Stimulated activated CD8-positive, alpha-beta memory T cell treated with anti-CD3 and anti-CD28 coated beads, Interleukin-12 subunit alpha, Interleukin-12 subunit beta, amount 100 ng/mL, for 4 hours (primary cell): ENCODE results near the gene ORAI3.
A peak's percentile ranks its signal among the peaks of the same experiment; 100 is the strongest.

Source experiments
- DNase-seq: peaks from one replicate; pipeline ENCODE4 v3.0.0-alpha.2; 2020; ENCODE audit warnings: low read depth

The ORAI3 gene

DNA sequence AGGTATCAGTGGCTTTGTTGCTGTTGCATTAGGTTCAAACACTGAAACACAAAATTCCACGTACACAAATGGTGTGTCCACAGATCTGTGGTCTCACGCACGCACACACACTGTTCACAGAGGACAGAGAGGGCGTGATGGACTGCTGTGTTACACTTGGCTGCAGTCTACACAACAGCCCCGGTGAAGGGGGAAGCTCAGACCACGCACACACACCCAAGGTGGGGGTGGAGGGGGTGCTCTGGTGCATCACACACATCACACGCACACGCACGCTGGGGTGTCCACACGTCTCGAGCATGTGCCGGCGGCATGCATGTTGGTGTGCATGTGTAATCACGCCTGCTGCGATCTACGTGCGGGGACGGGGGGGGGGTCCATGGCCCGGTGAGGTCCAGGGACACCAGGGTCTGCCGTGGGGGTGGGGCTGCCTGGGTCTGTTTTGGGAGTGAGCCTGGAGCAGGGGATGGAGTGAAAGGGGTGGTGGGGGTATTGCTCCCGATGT lies 43.5 kb downstream of the ORAI3 start:
- DNase-seq = no peak

DNA sequence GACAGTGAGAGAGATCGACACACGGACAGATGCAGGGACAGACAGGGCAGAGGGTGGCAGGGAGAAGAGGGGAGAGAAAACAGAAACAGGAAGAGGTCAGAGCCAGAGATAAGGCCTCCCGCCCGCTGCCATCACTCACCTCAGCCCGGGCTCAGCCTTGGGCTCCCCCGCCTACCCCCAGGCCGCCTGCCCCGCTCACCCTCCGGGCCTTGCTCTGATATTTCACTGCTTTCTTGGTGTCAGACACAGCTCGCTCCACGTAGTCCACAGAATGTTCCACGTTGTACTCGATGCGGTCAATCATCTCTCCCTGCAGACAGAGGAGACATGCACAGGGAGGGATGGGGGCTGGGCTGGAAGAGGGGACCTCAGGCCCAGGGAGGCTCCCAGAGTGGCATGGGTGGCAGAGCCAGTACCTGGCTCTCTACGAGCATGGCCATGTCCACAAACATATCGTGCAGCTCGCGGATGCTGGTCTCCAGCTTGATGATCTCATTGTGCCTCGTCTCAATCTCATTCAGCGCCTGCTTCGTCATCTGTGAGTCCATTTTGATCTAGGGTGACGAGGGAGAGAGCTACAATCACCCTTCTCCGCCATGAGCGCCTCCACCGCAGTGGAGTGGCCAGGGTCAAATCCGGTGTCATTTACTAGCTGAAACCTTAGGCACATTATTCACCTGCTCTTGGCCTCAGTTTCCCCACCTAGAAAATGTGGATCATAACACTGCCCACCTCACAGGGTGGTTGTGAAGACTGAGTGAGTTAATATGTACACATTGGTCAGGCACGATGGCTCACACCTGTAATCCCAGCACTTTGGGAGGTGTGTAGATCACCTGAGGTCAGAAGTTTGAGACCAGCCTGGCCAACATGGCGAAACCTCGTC lies 44.3 kb downstream of the ORAI3 start:
- DNase-seq = no peak

DNA sequence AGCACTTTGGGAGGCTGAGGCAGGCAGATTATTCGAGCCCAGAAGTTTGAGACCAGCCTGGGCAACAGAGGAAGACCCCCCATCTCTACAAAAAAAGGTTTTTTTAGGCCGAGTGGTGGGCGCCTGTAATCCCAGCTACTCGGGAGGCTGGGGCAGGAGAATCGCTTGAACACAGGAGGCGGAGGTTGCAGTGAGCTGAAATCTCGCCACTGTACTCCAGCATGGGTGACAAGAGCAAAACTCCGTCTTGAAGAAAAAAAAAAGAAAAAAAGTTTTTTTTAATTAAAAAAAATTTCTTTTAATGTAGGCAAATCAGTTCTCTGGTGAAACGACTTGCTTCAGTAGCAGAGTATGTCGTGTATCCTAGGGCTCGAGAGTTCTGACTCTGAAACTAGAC lies 47.1 kb downstream of the ORAI3 start:
- no peak for DNase-seq

DNA sequence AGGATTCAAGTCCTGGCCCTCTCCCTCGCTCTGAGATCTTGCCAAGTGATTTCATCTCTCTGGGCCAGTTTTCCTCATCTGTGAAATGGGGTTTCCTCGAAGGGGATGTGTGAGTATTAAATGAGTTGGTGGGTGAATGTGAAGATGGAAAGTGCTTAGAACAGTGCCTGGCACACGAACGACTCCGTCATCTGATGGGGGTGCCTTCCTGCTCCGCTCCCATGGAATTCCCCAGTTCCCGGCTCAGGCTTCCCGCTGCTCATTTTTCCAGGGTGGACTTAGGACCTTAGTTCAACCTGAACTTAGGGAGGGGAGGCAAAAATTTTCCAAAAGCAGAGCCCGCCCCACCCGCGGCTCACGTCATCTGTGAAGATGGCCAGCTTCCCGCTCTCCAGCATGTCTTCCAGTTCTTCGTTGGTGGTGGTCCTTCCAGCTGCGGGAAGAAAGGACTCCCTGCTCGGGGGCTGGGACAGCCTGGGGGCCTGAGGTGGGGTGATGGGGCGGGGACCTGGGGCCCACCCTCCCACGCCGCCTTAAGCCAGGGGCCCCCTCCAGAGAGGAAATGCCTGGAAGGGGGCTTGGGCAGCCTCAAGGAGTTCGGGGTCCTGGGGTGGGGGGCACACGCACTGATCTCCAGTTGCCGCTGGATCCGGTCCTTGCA lies 47.6 kb downstream of the ORAI3 start:
- DNase-seq = no peak

DNA sequence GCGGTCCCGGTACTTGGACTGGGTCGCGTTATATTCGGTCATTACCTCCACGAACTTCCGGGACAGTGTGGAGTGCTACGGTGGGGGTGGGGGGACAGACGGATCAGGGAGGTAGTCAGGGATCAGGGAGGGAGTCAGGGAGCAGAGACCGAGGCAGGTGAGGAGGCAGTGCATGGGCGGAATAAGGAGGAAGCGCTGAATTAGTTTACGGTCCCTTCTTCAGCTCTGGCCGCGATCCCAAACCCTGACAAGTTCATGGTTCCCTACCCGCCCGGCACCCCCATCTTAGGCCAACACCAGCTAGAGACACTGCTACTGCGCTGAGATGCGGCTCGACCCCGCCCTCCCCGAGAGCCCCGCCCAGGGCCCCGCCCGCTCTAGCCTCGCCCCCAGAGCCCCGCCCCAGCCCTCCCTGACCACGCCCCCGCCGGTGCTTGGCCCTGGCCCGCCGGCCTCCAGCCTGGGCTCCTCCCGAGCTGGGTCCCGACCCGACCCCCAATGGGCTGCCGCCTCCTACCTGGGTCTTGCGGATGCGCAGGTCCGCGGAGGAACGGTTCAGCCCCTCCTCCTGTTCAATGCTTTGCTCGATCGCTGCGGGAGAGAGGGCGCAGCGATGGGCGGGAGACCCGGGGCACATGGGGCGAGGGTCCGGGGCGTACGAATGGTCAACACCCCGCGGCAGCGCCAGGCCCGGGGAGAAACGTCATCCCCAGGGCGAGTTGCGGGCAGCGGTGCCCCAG lies 48.3 kb downstream of the ORAI3 start:
- DNase-seq = peak; percentile 68

DNA sequence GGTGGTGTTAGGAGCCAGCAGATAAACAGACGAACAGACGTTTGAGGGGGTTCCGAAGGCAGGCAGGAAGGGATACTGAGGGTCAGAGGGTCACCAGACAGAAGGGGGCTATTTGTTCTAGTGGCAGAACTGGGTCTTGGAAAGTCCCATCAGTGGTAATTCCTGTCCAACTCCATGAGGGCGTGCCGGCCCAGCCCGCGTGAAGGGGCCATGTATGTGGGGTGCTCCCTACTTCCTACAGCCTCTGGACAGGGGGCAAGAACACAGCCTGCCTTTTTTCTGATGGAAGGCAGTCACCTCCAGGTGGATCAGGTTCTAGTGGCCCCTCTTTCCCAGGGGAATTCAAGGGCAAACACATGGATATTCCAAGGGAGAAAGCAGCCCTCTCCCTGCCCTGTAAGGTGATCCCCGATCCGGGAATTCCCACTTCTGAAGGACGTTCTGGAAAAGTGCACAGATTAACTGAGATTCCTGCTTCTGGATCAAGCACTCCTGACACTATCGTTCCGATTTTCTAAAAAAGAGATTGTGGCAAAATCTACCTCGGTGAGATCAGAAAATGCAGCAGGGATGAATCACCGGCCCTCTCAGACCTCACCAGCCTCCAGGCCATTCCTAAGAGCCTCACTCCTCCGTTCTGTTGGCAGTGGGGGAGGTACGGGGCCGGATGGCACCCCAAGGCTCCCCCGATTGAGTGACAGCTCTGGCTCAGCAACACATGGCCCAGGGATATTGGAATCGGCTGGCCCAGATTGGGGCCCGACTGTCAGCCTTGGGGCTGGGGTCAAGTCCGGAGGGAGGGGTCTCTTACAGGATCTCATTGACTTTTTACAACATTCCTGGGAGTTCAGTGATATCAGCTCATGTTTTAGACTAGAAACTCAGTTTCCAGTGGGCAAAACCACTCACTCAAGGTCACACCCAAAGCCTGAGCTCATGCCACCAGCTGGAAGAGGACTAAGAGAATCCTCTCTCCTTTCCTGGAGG lies 49.1 kb downstream of the ORAI3 start:
- no peak for DNase-seq

DNA sequence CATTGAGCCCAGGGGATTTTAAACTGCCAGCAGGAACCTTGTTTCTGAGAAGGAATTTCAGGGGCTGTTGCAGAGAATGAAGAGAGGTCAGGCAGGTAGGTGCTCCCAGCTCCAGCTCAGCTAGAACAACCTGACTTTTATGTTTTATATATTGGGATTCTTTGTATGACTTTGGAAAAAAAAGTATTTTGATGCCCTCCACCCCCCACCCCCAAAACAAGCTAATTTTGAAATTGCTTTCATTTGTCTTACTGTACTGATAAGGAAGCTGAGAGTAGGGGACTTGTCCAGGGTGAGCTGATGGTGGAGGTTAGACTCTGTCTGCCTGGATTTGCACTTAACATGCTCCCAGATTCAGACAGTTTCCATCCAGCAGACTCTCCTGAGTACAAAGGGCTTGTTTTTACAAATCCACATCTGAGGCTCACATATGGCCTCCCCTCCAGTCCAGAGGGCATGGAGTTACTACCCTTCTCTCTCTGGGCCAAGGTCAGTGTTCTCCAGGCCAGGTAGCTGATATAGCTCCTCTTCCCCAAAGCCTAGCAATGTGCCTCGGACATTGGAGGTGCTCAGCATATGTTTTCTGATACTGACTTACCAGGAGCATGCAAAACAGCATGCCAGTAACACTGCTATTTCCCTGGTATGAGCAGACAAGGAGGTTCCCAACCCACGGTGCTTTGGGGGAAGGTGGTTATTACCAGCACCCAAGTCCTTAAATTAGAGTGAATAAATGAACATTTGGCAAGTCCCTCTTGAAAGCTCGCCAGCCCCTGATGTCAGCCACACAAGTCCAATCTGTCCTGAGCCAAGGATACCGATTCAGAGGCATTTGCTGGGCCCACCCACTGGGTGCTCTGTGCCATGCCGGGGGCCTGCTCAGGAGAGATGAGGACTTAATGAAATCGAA lies 50.2 kb downstream of the ORAI3 start:
- no peak for DNase-seq

DNA sequence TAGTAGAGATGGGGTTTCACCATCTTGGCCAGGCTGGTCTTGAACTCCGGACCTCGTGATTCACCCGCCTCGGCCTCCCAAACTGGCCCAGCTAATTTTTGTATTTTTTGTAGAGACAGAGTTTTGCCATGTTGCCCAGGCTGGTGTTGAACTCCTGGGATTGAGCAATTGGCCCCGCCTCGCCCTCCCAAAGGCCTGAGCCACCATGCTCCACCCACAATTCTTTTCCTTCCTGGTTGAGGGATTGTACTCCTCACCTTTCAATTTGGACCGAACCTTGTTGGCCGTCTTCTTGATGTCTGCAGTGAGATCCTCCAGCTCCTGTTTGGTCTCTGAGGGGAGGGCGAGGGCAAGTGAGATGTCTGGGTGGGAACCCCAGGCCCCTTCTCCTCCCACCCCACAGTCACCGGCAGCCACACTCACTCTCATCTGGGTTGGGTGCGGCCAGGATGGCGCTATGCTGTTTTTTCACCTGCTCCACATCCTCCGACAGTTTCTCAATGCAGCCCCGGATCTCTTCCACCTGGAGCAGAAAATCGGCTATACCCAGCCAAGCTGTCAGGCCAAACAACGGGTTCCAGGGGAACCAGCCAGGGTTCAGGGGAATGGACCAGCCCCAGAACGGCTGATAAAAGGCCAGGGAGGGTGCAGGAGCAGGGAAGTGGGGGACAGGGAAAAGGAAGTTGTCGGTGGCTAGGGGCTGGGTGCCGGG lies 52.0 kb downstream of the ORAI3 start:
- DNase-seq = no peak

DNA sequence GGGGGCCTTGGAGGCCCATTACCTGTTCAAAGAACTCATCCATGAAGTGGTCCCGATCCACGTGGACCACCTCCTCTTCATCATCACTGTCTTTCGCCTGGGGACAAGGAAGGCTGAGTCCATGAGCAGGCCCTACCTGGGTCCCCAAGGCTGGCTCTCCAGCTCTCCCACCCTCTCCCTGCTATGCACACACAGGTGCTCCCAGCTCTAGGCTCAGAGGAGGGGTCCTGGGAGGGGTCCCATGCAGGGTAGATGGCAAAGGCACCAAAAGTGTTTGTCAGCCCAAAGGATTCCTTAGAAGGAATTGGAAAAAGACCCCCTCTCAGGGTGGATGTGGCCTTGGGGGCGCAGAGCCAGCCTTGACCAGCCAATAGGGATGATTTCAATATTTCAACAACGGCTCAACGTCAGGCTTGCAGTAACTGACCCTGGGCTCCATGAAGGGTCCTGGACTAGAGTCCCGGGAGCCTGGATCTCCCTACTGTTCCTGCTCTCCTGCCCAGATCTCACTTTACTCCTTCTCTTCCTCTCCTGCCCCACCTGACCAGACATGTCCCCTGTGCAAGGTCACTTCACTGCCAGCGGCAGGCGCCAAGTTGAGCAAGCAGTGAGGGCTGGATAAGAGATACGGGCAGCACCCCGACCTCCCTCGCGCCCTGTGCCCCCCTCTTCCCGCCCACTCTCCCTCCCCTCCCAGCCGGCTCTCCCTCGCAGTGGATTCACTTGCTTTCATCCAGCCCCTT lies 52.8 kb downstream of the ORAI3 start:
- DNase-seq = no peak

DNA sequence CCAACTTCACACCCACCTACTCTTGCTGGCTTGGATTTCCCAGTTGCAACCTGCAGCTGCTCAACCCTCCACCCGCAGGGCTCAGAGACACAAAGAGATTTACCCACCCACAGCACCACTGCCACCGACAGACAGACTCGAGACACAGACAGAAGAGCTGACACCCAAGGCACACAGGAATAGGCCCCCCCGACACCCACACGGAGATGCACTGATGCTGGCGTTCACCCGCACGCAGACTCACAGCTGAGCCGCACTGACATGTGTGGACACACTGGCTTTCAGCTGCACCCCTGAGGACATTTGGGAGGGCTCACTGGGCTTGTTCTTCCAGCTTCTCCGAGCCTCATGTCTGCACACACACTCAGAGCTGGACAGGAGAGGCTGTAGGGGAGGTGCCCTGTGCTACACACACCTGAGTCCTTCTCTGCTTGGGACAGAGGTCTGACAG lies 53.4 kb downstream of the ORAI3 start:
- no peak for DNase-seq

DNA sequence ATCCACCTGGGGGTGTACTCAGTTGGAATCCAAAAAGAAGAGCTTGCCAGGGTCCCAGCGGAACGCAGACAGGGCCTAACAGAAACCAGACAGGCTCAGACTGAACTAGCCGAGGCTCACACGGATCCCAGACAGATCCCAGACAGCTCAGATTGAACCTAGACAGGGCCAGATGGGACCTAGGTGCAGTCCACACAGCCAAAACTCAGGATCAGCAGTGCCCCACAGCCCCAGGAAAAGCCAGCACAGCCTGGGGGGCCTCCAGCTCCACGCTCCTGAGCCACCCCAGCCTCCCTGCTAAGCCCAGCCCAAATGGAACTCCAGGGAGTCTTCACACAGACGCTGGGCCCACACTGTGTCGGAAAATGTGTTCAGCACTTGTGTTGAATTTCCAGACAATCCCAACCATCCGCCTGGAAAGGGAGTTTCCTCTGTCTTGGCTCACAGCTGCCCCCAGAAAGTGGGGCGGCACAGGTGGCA lies 54.0 kb downstream of the ORAI3 start:
- no peak for DNase-seq

DNA sequence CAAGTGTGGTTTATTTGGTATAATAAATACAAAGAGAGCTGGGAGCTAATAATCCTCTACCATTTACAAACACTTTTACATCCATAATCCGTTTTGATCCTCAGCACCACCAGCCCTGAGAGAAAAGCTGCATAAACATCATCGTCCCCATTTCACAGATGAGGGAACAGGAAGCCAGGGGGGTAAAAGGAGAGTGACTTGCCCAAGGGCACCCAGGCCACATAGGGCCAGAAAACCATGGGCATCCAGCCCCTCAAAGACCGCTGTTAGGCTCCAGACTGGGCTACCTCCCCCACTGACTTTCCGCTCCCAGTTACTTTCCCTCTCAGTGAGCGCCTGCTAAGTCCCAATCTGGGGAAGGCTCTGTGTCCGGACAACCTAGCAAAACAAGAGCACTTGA lies 54.9 kb downstream of the ORAI3 start:
- DNase-seq = no peak
